ENCODE results near the gene G3BP1. TPM values are rescaled to one million over a fixed set of nuclear protein-coding genes. Genes with fewer than 3 reads are reported as not detected.
A peak's percentile ranks its signal among the peaks of the same experiment; 100 is the strongest.
"Not testable (repeated sequence)": the region's sequence is repeated elsewhere in the genome, so short reads cannot be mapped to it uniquely, and the experiment has no call there.

Gene G3BP1
- total RNA-seq, 4 donors from 2014 or later, result 49.8 to 75.5 (median 63.1) TPM

GRCh38 chr5:151820903-151821302 is 49.1 kb downstream of the G3BP1 start:
- H3K36me3 ChIP-seq, result peaks cover 0 to 5% (median 4%) of the 10 kb centered on the region in 4 donors
- no peaks in the 10 kb centered on the region for H3K27me3 ChIP-seq
- no peak for DNase-seq (ENCODE audit: extremely low spot score)
- no peak overlapping the region for H3K27ac ChIP-seq (replicated peaks in 1 of 4)
- intact Hi-C loops (cut with DNase I), result loop anchor here (10.0 kb wide), 1 partner anchor 684 kb away; no protein-coding TSS in a partner anchor
- H3K4me1 ChIP-seq, result peaks cover 0 to 11% (median 6%) of the 10 kb centered on the region in 4 donors
- 68% methylated on average over 1 of the region's 1 CpG for WGBS
- H3K4me3 ChIP-seq, result no peak overlapping the region
- H3K9me3 ChIP-seq, result no peaks in the 10 kb centered on the region
- no peak for TF ChIP-seq EP300 (IDR thresholded peaks at IDR 0.05)

DNA sequence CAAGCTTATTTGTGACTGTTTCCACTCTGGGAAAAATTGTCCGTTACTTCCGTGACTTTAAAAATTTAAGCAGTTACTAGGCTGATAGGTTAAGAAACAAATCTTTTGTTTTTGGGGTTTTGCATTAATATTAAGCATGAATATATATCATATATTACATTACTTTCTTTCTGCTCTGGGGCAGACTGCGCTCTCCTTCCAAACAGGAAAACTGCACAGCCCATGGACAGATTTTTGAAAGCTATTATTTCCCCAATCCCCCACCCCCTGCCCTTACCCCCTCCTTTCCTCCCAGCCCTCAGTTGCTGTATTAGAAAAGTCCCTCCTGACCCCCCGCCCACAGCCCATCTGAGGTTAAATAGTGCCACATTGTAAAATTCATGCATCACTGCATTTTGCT is 50.4 kb downstream of the G3BP1 start:
- Histone ChIP-seq H3K4me3 (no peak overlapping the region), H3K9me3 (no peaks in the 10 kb centered on the region), H3K36me3 (peaks cover 0 to 5% (median 2%) of the 10 kb centered on the region in 4 donors), H3K4me1 (peaks cover 0 to 11% (median 6%) of the 10 kb centered on the region in 4 donors), H3K27ac (replicated peaks in 1 of 4) (no peak overlapping the region), H3K27me3 (no peaks in the 10 kb centered on the region)
- WGBS, result 97% methylated on average over 4 of the region's 4 CpGs
- intact Hi-C loops (cut with DNase I), result loop anchor here (10.0 kb wide), 1 partner anchor 683 kb away; no protein-coding TSS in a partner anchor
- DNase-seq (ENCODE audit: extremely low spot score), result no peak
- TF ChIP-seq, protein P1, sequence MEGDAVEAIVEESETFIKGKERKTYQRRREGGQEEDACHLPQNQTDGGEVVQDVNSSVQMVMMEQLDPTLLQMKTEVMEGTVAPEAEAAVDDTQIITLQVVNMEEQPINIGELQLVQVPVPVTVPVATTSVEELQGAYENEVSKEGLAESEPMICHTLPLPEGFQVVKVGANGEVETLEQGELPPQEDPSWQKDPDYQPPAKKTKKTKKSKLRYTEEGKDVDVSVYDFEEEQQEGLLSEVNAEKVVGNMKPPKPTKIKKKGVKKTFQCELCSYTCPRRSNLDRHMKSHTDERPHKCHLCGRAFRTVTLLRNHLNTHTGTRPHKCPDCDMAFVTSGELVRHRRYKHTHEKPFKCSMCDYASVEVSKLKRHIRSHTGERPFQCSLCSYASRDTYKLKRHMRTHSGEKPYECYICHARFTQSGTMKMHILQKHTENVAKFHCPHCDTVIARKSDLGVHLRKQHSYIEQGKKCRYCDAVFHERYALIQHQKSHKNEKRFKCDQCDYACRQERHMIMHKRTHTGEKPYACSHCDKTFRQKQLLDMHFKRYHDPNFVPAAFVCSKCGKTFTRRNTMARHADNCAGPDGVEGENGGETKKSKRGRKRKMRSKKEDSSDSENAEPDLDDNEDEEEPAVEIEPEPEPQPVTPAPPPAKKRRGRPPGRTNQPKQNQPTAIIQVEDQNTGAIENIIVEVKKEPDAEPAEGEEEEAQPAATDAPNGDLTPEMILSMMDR (IDR thresholded peaks at IDR 0.05), result no peak
- TF ChIP-seq EP300 (IDR thresholded peaks at IDR 0.05), result no peak
- no peak for TF ChIP-seq POLR2AphosphoS5 (IDR thresholded peaks at IDR 0.05)
- TF ChIP-seq POLR2A (IDR thresholded peaks at IDR 0.05; ENCODE audit: low read depth), result no peak

GRCh38 chr5:151825445-151825844 is 53.7 kb downstream of the G3BP1 start:
- peaks cover 0 to 5% (median 2%) of the 10 kb centered on the region in 4 donors for H3K36me3 ChIP-seq
- no peaks in the 10 kb centered on the region for H3K27me3 ChIP-seq
- intact Hi-C loops (cut with DNase I), result loop anchor here (2.0 to 10.0 kb wide), 2 partner anchors 317 to 679 kb away; no protein-coding TSS in a partner anchor
- 23% methylated on average over 1 of the region's 1 CpG for WGBS
- no peaks in the 10 kb centered on the region for H3K9me3 ChIP-seq
- no peak for DNase-seq (ENCODE audit: extremely low spot score)
- H3K4me3 ChIP-seq, result no peak overlapping the region
- H3K4me1 ChIP-seq, result peaks cover 0 to 5% (median 2%) of the 10 kb centered on the region in 4 donors
- no peak overlapping the region for H3K27ac ChIP-seq (replicated peaks in 1 of 4)
- TF ChIP-seq, protein P1 (IDR thresholded peaks at IDR 0.05), result peak; percentile 71 to 87 (median 73)
- TF ChIP-seq EP300 (IDR thresholded peaks at IDR 0.05), result no peak
- TF ChIP-seq POLR2A (IDR thresholded peaks at IDR 0.05; ENCODE audit: low read depth), result no peak
- no peak for TF ChIP-seq POLR2AphosphoS5 (IDR thresholded peaks at IDR 0.05)

- Histone ChIP-seq H3K27ac (replicated peaks in 1 of 4) (no peak overlapping the region), H3K4me1 (no peaks in the 10 kb centered on the region), H3K9me3 (peaks cover 0 to 20% (median 12%) of the 10 kb centered on the region in 4 donors), H3K4me3 (no peak overlapping the region), H3K27me3 (no peaks in the 10 kb centered on the region), H3K36me3 (peaks cover 0 to 2% (median under 1%) of the 10 kb centered on the region in 4 donors)
- TF ChIP-seq EP300 (IDR thresholded peaks at IDR 0.05) (no peak), POLR2A (IDR thresholded peaks at IDR 0.05; ENCODE audit: low read depth) (no peak), POLR2AphosphoS5 (IDR thresholded peaks at IDR 0.05) (no peak)
- TF ChIP-seq, protein P1 (IDR thresholded peaks at IDR 0.05), result no peak
- WGBS, result 85% methylated on average over 1 of the region's 1 CpG
- no peak for DNase-seq (ENCODE audit: extremely low spot score)
- intact Hi-C loops (cut with DNase I), result loop anchor here (10.0 kb wide), 1 partner anchor 675 kb away; no protein-coding TSS in a partner anchor
These were observed 57.6 kb downstream of the G3BP1 start for GRCh38 chr5:151829370-151829769.

- intact Hi-C loops (cut with DNase I); H3K4me1 ChIP-seq; H3K36me3 ChIP-seq; DNase-seq (ENCODE audit: extremely low spot score); H3K27ac ChIP-seq (replicated peaks in 1 of 4); H3K4me3 ChIP-seq; H3K27me3 ChIP-seq: not testable (repeated sequence)
- 94% methylated on average over 4 of the region's 4 CpGs for WGBS
- H3K9me3 ChIP-seq, result peaks cover 0 to 37% (median 34%) of the 10 kb centered on the region in 4 donors
These were observed 61.1 kb downstream of the G3BP1 start for GRCh38 chr5:151832843-151833242.

DNA sequence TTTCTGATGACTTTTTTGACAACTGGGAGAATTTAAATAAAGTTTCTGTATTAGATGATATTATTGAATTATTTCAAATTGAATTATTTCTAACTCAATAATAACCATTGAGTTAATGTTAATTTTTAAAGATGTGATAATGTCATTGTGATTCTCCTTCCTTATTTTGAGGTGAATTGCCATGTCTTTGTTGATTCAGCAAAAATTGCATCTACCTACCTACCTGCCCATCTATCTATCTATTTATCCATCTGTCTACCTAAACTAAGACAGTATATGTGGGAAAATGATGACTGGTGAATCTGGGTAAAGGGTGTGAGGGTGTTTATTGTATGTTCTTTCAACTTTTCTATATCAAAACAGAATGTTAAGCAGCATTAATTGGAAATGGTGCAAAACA is 75.0 kb downstream of the G3BP1 start:
- intact Hi-C loops (cut with DNase I), result no loop called here
- no peak overlapping the region for H3K4me3 ChIP-seq
- no peak for DNase-seq (ENCODE audit: extremely low spot score)
- no peaks in the 10 kb centered on the region for H3K27me3 ChIP-seq
- no peak overlapping the region for H3K27ac ChIP-seq (replicated peaks in 1 of 4)
- no peaks in the 10 kb centered on the region for H3K9me3 ChIP-seq
- TF ChIP-seq EP300 (IDR thresholded peaks at IDR 0.05) (no peak), POLR2A (IDR thresholded peaks at IDR 0.05; ENCODE audit: low read depth) (no peak), POLR2AphosphoS5 (IDR thresholded peaks at IDR 0.05) (no peak)
- TF ChIP-seq, protein P1 (IDR thresholded peaks at IDR 0.05), result no peak
- no peaks in the 10 kb centered on the region for H3K4me1 ChIP-seq
- H3K36me3 ChIP-seq, result no peaks in the 10 kb centered on the region
